Adipose tissue (tissue), 3 donors: ENCODE results near the gene ART3. TPM values are rescaled to one million over a fixed set of nuclear protein-coding genes. Genes with fewer than 3 reads are reported as not detected.

ENCODE experiments used
- H3K27ac ChIP-seq: one replicate; pipeline ENCODE4 v1.5.1; 2013; ENCODE audit warnings: low read depth, low read length
- WGBS, 3 donors: extraction: QIAGEN DNeasy Blood & Tissue Kit; methylation state at CpG; one replicate each; pipeline ENCODE4 v1.1.7; 2013; 5-methylcytosine and 5-hydroxymethylcytosine counted together
- polyA plus RNA-seq, 3 donors: library from polyadenylated mRNA; stranded (reverse); fragments of 200-250 nt; gene quantifications; one replicate each; pipeline ENCODE4 v1.2.3, GENCODE V29; 2013
- donor health status: healthy with polysubstance abuse.
- donor health status: Bipolar disorder and iron deficiency.
- donor health status: healthy.

The ART3 gene
- polyA plus RNA-seq, 3 donors, result 0.15 to 0.63 TPM; not detected in 1

GRCh38 chr4:76061982-76062381 is 12.5 kb upstream of the ART3 start:
- 35 to 56% (median 50%) methylated on average over 1 of the region's 1 CpG for WGBS, 3 donors

GRCh38 chr4:76066546-76066945 is 8.0 kb upstream of the ART3 start:
- no peak overlapping the region for H3K27ac ChIP-seq
- 65 to 74% (median 69%) methylated on average over 3 of the region's 3 CpGs for WGBS, 3 donors

More at GRCh38 chr4:76061982-76062381, 12.5 kb upstream of the ART3 start:
- no peak overlapping the region for H3K27ac ChIP-seq

- H3K27ac ChIP-seq, result no peak overlapping the region
- 0% methylated on average over 2 of the region's 2 CpGs for WGBS, 3 donors
Measured at GRCh38 chr4:76067652-76068286, 6.7 kb upstream of the ART3 start.

DNA sequence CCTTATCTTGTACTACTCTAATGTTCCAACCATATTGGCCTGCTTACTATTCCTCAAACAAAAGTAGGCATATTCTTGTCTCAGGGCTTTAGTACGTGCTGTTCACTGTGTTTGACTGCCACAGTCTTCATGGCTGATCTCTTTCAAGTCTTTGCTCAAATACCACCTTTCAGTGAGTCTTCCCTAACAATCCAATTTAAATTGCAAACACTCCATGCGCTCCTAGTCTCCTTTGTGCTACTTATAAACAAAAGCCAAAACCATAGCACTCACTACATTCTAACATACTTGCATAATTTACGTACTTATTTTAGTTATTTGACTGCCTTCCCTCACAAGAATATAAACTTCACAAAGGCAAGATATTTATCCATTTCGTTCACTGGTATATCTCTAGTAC is 1.7 kb upstream of the ART3 start:
- no peak overlapping the region for H3K27ac ChIP-seq
- 67 to 85% (median 82%) methylated on average over 4 of the region's 4 CpGs for WGBS, 3 donors

DNA sequence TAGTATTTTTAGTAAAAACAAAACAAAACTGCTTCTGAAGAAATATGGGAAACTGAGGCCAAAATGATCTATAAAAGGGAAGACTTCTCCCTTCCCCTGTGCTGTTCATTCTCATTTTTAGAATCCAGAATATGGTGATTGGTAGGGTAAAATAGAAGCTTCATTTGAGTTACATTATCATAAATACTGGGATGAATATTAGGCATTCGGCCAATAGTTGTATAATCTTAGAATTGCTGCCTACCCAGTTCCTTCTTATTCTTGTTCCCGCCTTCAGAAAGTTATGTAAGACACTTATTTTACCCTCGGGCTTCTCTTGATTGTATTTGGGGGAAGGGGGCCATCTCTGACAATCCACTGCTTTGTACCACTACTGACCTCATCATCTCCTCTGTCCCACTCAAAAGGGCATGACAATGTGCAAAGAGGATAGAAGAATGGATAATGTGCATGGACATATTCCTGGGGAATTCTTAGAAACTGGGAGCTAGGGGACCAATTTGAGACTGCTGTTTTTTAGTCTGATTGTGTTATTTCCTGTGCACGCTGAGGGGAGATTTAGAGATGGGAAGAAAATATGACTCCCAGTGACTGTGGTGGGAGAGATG is 588 bp downstream of the ART3 start:
- WGBS, 3 donors, result 48 to 85% (median 53%) methylated on average over 4 of the region's 4 CpGs
- H3K27ac ChIP-seq, result no peak overlapping the region

- H3K27ac ChIP-seq, result no peak overlapping the region
- WGBS, 3 donors, result 66 to 78% (median 76%) methylated on average over 4 of the region's 4 CpGs
Measured at GRCh38 chr4:76078033-76078613, 3.6 kb downstream of the ART3 start.

DNA sequence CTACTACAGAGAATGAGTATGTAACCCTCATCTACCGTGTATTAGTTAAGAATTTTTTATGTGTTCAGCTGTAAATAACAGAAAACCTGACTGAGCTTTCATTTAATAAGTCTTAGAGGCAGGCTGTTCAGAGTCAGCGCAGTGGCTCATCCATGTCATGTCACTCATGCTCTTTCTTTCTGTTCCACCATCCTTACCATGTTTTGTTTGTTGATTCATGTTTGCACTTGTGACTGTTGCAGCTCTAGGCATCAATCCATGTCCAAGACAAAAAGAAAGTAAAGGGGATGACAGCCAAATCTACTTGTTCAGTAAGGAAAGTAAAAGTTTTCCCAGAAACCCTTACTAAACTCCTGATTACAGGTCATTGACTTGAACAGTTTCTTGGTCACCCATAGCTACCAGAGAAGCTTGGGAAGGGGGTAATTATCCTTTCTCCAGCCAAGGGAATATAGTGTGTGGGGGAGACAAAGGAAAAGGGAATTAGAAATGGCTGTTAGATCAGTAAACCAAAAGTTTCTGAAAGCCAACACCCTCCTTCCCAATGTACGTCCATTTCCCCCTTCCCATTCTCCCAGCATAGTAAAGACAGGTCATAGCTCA is 9.0 kb downstream of the ART3 start:
- H3K27ac ChIP-seq, result no peak overlapping the region
- 83 to 90% (median 87%) methylated on average over 3 of the region's 3 CpGs for WGBS, 3 donors

DNA sequence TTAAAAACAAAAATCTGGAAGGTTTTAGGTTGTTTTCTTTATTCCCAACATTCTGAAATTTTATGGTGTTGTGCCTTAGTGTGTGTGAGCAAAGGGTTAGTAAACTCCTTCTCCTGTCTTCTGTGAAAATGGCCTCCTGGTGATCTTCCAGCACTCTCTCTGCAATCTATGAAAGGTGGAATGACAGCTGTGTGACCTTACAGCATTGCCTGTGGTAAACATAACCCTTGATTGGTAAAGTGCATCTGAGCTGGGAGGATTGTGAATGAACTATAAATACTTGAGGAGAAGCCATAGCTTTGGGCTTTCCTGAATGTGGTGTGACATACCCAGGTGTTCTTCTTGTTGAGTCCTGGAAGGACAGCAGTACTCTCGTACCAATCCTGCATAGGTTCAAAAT is 10.0 kb downstream of the ART3 start:
- no peak overlapping the region for H3K27ac ChIP-seq
- WGBS, 3 donors, result 52 to 82% (median 72%) methylated on average over 1 of the region's 1 CpG

- 25 to 45% (median 43%) methylated on average over 13 of the region's 13 CpGs for WGBS, 3 donors
Measured at GRCh38 chr4:76087007-76087769, 12.7 kb downstream of the ART3 start.

GRCh38 chr4:76088719-76089118 is 14.2 kb downstream of the ART3 start:
- 86 to 97% (median 86%) methylated on average over 2 of the region's 2 CpGs for WGBS, 3 donors
- no peak overlapping the region for H3K27ac ChIP-seq

More at GRCh38 chr4:76087007-76087769, 12.7 kb downstream of the ART3 start:
- no peak overlapping the region for H3K27ac ChIP-seq

GRCh38 chr4:76090241-76090691 is 15.8 kb downstream of the ART3 start:
- 23 to 50% (median 33%) methylated on average over 7 of the region's 7 CpGs for WGBS, 3 donors
- no peak overlapping the region for H3K27ac ChIP-seq

GRCh38 chr4:76091052-76091451 is 16.5 kb downstream of the ART3 start:
- 89 to 93% (median 92%) methylated on average over 2 of the region's 2 CpGs for WGBS, 3 donors
- H3K27ac ChIP-seq, result no peak overlapping the region

GRCh38 chr4:76095568-76095967 is 21.1 kb downstream of the ART3 start:
- H3K27ac ChIP-seq, result no peak overlapping the region

DNA sequence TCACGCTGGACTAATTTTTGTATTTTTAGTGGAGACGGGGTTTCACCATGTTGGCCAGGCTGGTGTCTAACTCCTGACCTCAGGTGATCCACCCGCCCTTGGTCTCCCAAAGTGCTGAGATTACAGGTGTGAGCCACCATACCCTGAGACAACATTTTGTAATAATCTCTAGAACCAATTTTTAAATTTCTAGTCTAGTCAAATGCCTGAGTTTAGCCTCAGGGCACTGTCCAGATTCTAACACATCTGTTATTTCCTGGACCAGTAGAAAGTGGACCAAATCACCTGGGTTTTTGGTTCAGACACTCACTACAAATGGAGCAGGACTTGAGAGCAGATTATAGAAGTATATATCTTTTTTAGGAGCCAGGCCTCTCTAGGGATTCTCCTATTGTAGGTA is 21.6 kb downstream of the ART3 start:
- no peak overlapping the region for H3K27ac ChIP-seq
- WGBS, 3 donors, result 87 to 94% (median 92%) methylated on average over 3 of the region's 3 CpGs

DNA sequence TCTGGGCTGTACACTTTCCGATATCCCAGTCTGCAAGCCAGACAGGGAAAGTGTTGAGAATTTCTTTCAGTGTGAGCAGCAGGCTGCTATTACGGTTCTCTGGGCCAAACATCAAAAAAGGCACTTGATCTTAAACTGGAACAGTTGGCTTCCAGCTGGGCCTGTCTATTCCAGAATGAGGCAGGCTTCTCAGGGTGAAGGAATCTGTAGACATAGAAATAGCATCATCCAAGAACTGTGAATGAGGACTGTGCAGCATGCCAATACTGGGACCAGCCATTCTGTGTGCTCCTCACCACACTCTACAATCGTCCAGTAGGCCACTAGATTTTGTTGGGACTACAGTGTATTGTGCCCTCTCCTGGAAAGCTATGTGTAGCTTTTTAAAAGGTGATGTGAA is 31.1 kb downstream of the ART3 start:
- no peak overlapping the region for H3K27ac ChIP-seq
- 78 to 79% (median 78%) methylated on average over 3 of the region's 3 CpGs for WGBS, 3 donors

DNA sequence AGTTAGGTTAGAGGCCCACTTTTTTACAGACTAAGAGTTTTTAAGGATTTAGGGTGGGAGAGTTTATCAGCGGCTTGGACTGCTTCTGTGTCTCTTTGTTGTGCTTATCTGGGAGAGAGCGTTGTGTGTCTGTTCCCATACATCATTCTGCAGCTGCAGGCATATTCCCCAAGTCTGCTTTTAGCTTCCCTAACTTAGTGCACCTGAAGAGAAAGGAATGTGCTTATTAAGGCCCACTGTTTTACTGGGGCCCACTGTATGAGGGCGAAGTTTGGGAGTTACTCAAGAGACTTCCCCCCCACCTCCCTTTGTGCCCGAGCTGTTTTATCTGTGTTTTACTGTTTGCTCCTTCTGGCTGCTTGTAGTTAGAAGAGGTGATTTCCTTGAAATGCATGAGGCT is 31.9 kb downstream of the ART3 start:
- no peak overlapping the region for H3K27ac ChIP-seq
- WGBS, 3 donors, result 52 to 78% (median 72%) methylated on average over 4 of the region's 4 CpGs

- no peak overlapping the region for H3K27ac ChIP-seq
- WGBS, 3 donors, result 50 to 61% (median 60%) methylated on average over 5 of the region's 5 CpGs
Measured at GRCh38 chr4:76108467-76109181, 34.1 kb downstream of the ART3 start.

DNA sequence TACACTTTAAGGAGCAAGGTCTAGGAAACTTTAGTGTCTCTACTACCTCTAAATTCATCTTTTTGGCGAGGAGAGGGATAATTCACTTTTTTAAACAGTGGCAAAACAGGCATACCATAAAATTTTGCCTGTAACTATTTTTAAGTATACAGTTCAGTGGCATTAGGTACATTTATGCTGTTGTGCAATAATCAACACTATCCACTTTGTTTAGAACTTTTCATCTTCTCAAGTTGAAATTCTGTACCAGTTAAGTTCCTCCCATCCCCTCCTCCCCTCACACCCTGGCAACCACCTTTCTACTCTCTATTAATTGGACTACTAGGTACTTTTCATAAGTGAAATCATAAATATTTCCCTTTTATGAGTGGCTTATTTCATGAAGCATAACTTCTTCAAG is 42.3 kb downstream of the ART3 start:
- no peak overlapping the region for H3K27ac ChIP-seq
- 95 to 100% (median 97%) methylated on average over 1 of the region's 1 CpG for WGBS, 3 donors
